Muscle of leg (tissue), 11 donors: ENCODE results near the gene SLC39A3. TPM values are rescaled to one million over a fixed set of nuclear protein-coding genes. Genes with fewer than 3 reads are reported as not detected.

Experiments
- DNase-seq: peaks from one replicate; pipeline ENCODE4 v3.0.0; 2013
- H3K27ac ChIP-seq: one replicate; pipeline ENCODE4 v1.5.1; 2013; ENCODE audit warnings: mild to moderate bottlenecking, low read length, control low read depth
- H3K27me3 ChIP-seq: one replicate; pipeline ENCODE4 v1.6.1; 2013; ENCODE audit warnings: low read length; ENCODE audit not compliant: control insufficient read depth, insufficient read depth
- H3K36me3 ChIP-seq: one replicate; pipeline ENCODE4 v1.6.1; 2013; ENCODE audit warnings: low read length; ENCODE audit not compliant: control insufficient read depth, insufficient read depth
- H3K4me1 ChIP-seq: one replicate; pipeline ENCODE4 v1.6.1; 2013; ENCODE audit warnings: low read length; ENCODE audit not compliant: control insufficient read depth, insufficient read depth
- H3K4me3 ChIP-seq: one replicate; pipeline ENCODE4 v1.5.1; 2013; ENCODE audit warnings: low read length, control low read depth
- H3K9me3 ChIP-seq: replicated peaks from 2 replicates; pipeline ENCODE4 v1.6.1; 2013; ENCODE audit warnings: low read depth, low read length; ENCODE audit not compliant: control insufficient read depth
- WGBS: methylation state at CpG from one replicate; pipeline ENCODE4 v1.1.5; 2013; ENCODE audit warnings: missing lambda C conversion rate; ENCODE audit not compliant: insufficient coverage; 5-methylcytosine and 5-hydroxymethylcytosine counted together
- polyA plus RNA-seq, 8 donors: library from polyadenylated mRNA; unstranded; fragments of 120-200 nt; gene quantifications; one replicate each; pipeline versions ENCODE4 v1.2.1 to v1.2.3, GENCODE V29; 2013; ENCODE audit warnings: inconsistent platforms in 1 of 8, low replicate concordance in 1 of 8; ENCODE audit not compliant: insufficient read length in 8 of 8, insufficient read depth in 1 of 8
- total RNA-seq: library from RNA; stranded (reverse); fragments of 120-200 nt; gene quantifications from one replicate; pipeline ENCODE4 v1.2.4, GENCODE V29; 2013

The SLC39A3 gene
- total and polyA plus RNA-seq, 9 donors, result 12.1 to 18.4 (median 15.4) TPM

- peaks cover 43% of the 10 kb centered on the region for H3K36me3 ChIP-seq
- no peak overlapping the region for H3K4me3 ChIP-seq
- H3K9me3 ChIP-seq, result no peaks in the 10 kb centered on the region
- 82% methylated on average over 8 of the region's 8 CpGs for WGBS
- peaks cover 42% of the 10 kb centered on the region for H3K4me1 ChIP-seq
- H3K27ac ChIP-seq, result no peak overlapping the region
- no peak for DNase-seq
- H3K27me3 ChIP-seq, result no peaks in the 10 kb centered on the region
Measured at GRCh38 chr19:2769218-2769617, 29.4 kb upstream of the SLC39A3 start.

DNA sequence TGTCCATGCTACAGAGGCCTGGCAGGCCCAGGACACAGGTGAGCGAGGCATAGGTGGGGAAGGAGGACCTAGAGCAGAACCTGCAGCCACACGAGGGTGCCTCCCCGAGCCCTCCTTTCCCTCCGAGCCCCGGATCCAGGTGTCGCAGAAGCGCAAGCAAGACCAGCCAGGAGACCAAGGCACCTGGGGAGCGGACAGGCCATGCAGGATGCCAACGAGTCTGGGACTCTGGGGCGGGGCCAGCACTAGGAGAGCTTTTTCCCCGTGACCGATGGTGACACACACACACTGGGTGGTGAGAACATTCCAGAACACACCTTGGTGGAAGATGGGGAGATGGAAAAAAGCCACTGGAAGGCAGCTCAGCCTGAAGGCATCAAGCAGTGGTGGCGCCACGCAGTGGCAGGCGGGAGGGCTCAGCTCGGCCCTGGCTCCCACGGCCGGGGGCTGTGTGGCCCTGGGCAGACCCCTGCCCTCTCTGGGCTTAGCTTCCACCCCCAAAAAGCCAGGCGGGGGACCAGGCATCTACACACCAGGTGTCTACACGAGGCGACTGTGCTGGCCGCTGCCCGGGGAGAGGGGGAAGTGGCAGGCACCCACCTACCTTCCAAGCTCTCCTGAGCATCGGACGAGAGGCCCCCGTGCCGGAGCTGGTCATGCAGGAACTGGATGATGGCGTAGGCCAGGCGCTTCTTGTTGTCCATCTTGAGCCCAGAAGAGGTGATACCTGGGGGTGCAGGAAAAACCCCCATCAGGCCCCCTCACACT, 28.7 kb upstream of the SLC39A3 start:
- no peak for DNase-seq
- WGBS, result 87% methylated on average over 18 of the region's 29 CpGs
- Histone ChIP-seq H3K4me3 (no peak overlapping the region), H3K27ac (no peak overlapping the region), H3K36me3 (peaks cover 49% of the 10 kb centered on the region), H3K9me3 (no peaks in the 10 kb centered on the region), H3K27me3 (no peaks in the 10 kb centered on the region), H3K4me1 (peaks cover 37% of the 10 kb centered on the region)

DNA sequence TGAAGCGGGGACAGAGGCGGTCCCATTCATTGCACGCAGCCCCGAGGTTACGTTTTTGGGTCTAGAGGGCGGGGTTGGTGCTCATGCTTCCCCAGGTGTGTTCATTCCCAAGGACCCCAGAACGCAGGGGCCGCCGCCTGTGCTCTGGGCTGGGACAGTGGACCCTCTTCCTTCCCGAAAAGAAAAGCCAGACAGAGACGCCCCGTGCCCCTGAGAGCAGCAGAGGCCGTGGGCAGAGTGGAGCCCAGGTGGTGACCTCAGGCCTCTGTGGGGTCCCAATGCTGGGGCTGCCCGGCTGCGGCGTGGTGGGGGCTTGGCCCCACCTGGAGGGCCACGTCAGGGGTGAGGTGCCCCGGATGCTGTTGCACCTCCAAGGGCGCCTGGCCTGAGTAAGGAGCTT, 27.9 kb upstream of the SLC39A3 start:
- Histone ChIP-seq H3K4me1 (peaks cover 37% of the 10 kb centered on the region), H3K27ac (no peak overlapping the region), H3K36me3 (peaks cover 57% of the 10 kb centered on the region), H3K9me3 (no peaks in the 10 kb centered on the region), H3K27me3 (no peaks in the 10 kb centered on the region), H3K4me3 (no peak overlapping the region)
- DNase-seq, result no peak
- 89% methylated on average over 19 of the region's 19 CpGs for WGBS

- no peaks in the 10 kb centered on the region for H3K9me3 ChIP-seq
- H3K4me1 ChIP-seq, result peaks cover 28% of the 10 kb centered on the region
- 94% methylated on average over 34 of the region's 35 CpGs for WGBS
- no peak overlapping the region for H3K27ac ChIP-seq
- no peak overlapping the region for H3K4me3 ChIP-seq
- peaks cover 66% of the 10 kb centered on the region for H3K36me3 ChIP-seq
- no peak for DNase-seq
- no peaks in the 10 kb centered on the region for H3K27me3 ChIP-seq
Measured at GRCh38 chr19:2766594-2767372, 27.0 kb upstream of the SLC39A3 start.

GRCh38 chr19:2765376-2765775, 25.6 kb upstream of the SLC39A3 start:
- 100% methylated on average over 4 of the region's 15 CpGs for WGBS

GRCh38 chr19:2764945-2765344, 25.1 kb upstream of the SLC39A3 start:
- Histone ChIP-seq H3K9me3 (no peaks in the 10 kb centered on the region), H3K27me3 (no peaks in the 10 kb centered on the region), H3K36me3 (peaks cover 81% of the 10 kb centered on the region), H3K4me1 (peaks cover 11% of the 10 kb centered on the region), H3K4me3 (no peak overlapping the region), H3K27ac (no peak overlapping the region)
- 92% methylated on average over 17 of the region's 21 CpGs for WGBS
- no peak for DNase-seq

More at GRCh38 chr19:2765376-2765775, 25.6 kb upstream of the SLC39A3 start:
- H3K27ac ChIP-seq, result no peak overlapping the region
- no peaks in the 10 kb centered on the region for H3K27me3 ChIP-seq
- peaks cover 15% of the 10 kb centered on the region for H3K4me1 ChIP-seq
- H3K4me3 ChIP-seq, result no peak overlapping the region
- H3K9me3 ChIP-seq, result no peaks in the 10 kb centered on the region
- H3K36me3 ChIP-seq, result peaks cover 80% of the 10 kb centered on the region
- DNase-seq, result no peak

DNA sequence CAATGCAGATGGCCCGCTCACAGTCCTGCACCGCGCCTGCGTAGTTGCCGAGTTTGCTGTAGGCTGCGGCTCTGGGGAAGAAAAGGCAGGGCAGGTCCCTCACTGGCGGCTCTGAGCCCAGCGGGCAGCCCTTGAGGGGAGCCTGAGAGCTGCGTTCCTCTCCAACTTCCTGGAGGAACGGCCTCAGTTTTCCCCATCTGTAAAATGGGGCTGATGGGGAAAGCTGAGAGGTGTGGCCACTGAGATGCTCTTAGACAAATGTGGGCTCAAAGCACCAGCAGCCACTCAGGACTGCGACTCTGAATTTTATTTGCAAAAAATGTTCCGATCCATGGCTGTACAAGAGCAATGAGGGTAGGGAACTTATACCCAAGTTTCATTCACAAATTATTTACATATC, 23.9 kb upstream of the SLC39A3 start:
- H3K27ac ChIP-seq, result no peak overlapping the region
- DNase-seq, result no peak
- no peaks in the 10 kb centered on the region for H3K27me3 ChIP-seq
- H3K36me3 ChIP-seq, result peaks cover 84% of the 10 kb centered on the region
- H3K9me3 ChIP-seq, result no peaks in the 10 kb centered on the region
- no peaks in the 10 kb centered on the region for H3K4me1 ChIP-seq
- 97% methylated on average over 10 of the region's 12 CpGs for WGBS
- no peak overlapping the region for H3K4me3 ChIP-seq

- Histone ChIP-seq H3K9me3 (no peaks in the 10 kb centered on the region), H3K4me1 (no peaks in the 10 kb centered on the region), H3K27ac (no peak overlapping the region), H3K4me3 (no peak overlapping the region), H3K27me3 (no peaks in the 10 kb centered on the region), H3K36me3 (peaks cover 83% of the 10 kb centered on the region)
- no peak for DNase-seq
- 89% methylated on average over 22 of the region's 23 CpGs for WGBS
Measured at GRCh38 chr19:2762783-2763496, 23.1 kb upstream of the SLC39A3 start.

DNA sequence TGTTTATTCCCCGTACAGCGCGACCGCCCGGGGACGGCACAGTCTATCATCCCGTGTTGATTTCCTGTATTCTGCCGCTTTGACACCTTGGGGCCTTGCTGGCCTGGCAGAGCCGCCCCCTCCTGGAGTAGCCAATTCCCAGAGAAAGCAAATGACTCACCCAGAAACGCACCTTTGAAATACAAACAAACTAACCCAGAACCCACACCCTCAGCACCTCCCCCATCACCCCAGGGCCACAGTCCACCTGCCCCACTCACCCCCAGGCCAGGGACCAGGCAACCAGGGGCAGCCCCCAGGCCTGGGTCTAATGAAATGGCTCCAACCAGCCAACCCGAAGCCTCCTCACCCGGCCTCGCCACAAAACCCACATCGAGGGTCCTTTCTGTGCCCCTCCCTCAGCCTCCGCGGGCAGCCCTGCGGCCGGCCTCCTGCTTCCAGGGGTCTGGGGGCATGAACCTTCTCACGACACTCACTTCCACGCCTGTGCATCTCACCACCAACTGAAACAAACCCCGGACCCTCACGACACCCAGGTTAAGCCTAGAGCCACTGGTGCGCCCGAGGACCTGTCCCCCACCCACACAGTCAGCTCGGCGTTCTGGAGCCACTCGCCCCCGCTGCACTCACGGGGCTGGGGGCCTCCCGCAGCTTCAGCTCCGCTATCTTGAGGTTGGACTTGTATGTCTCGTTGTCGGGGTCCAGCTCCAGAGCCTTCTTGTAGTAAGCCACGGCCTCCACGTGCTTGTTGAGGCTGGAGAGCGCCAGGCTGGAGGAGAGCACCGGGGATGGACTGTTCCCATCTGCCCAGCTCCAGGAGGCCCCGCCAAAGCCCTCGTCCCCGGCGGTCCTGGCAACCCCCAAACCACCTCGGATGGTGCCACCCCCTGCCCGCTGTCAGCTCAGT, 22.3 kb upstream of the SLC39A3 start:
- no peak for DNase-seq
- H3K27me3 ChIP-seq, result no peaks in the 10 kb centered on the region
- no peak overlapping the region for H3K27ac ChIP-seq
- 87% methylated on average over 43 of the region's 43 CpGs for WGBS
- no peaks in the 10 kb centered on the region for H3K9me3 ChIP-seq
- no peaks in the 10 kb centered on the region for H3K4me1 ChIP-seq
- H3K36me3 ChIP-seq, result peaks cover 84% of the 10 kb centered on the region
- no peak overlapping the region for H3K4me3 ChIP-seq
